GM19035 (cell line): ENCODE results near the gene C22orf31.
A peak's percentile ranks its signal among the peaks of the same experiment; 100 is the strongest.

Source experiments
- ATAC-seq: cut with Tn5 transposase; IDR thresholded peaks from one replicate; pipeline ENCODE4 v1.9.1; 2021; ENCODE audit not compliant: unreplicated experiment

Gene C22orf31

DNA sequence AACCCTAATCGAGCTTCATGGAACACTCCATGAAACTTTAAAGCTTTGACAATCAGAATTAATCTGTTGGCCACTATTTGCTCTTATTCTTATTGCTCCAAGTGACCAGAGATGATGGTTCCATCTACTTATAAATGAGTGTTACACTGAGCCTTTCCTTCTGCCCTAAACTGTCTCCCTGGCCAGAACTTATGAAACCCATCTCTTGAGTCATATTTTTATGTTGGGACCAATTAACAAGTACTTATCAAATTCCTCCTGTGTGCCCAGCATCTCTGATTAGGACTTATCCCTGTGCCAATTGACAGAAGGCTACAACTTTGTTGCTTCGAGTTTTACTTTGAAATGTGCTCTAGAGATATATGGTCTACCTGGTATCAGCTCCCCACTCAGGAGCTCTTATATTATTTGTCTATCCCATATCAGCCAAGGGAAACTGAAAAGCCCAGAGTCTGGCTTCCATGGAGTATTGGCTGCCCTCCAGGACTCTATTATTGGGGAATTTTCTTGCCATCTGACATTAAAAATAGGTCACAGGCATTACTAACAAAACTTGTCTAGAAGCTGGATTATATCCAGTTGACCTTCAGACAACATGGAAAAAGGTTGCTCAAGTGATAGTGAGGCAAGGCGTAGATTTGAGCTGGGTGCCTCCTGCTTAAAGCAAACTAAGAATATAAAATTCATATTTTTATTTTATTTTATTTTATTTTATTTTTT is 20.0 kb upstream of the C22orf31 start:
- ATAC-seq: no peak

DNA sequence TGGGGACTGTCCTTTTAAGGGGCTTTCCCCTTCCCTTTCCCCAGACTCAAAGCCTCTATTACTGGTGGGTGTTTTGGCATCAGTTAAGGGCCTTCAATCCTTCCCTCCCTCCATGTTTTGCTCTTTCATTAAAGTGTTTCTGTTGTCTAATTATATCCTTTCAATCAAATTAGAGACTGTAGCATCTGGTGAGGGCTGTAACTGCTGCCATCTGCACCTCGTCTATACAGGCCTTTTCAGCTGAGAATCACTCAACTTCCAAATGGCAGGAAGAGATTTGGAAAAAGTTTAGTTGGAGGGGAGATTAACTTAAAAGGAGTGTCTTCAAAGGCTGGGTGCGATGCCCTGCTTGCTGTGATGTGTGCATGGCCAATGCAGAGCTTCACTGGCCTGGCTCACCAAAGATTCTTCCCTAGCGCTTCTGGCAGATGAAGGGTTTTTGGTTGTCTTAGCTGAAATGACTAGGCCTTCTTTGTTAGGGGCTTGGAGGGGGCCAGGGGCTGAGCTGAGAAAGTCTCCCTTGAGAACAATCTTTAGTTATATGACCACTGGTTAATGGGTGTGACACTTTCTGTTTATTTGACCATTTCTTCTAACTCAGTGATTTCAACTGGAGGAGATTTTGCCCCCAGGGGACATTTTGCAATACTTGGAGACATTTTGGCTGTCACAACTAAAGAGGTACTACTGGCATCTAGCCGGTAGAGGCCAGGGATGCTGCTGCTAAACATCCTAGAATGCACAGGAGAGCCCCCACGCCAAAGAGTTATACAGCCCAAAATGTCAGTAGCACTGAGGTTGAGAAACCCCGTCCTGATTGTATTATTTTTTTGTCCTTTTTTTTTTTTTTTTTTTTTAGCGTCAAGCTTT is 18.7 kb upstream of the C22orf31 start:
- ATAC-seq: no peak

DNA sequence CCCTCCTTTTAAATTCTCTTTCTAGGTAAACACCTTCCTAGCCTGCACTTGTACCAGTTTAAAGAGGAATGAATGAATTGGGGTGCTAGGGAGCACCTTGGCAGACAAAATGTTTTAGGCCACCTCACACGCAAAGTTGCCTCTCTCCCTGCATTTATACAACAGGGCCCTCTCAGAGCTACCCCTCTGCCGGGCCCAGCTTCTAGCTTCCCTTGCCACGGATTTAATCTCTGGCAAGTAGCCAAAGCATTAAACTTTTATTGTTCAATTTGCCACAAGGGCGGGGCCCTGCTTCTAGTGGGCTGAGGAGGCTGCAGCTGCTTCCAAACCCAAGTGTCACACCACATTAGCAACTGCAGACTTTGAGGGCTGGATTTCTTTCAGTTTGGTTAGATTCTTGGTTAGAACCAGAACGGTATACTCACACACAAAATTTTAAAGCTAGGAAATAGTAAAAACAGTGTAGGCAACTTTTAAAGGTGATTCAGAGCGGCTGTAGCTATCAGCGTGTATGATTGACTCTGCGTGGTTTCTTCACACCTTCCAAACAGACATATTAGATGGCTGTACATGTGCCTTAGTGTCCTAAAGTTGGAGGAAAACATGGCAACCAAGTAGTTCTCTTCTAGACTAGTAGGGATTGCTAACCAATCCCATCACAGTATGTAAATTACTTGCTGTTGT is 17.7 kb upstream of the C22orf31 start:
- no peak for ATAC-seq

DNA sequence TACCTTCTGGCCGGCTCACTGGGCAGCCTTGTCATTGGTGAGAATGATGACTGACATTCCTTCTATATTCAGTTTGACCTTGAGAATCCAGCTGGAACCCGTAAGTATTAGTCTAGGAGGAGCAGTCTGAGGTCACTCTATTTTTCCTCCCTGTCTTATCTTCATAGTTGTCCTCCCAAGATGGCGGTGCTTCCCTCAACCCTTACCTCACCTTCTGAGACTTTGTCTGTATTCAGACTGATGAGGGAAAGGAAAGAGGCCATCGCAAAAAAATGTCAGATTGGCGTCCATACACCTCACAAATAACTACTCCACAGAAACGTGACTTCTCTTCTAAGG is 17.2 kb upstream of the C22orf31 start:
- no peak for ATAC-seq

DNA sequence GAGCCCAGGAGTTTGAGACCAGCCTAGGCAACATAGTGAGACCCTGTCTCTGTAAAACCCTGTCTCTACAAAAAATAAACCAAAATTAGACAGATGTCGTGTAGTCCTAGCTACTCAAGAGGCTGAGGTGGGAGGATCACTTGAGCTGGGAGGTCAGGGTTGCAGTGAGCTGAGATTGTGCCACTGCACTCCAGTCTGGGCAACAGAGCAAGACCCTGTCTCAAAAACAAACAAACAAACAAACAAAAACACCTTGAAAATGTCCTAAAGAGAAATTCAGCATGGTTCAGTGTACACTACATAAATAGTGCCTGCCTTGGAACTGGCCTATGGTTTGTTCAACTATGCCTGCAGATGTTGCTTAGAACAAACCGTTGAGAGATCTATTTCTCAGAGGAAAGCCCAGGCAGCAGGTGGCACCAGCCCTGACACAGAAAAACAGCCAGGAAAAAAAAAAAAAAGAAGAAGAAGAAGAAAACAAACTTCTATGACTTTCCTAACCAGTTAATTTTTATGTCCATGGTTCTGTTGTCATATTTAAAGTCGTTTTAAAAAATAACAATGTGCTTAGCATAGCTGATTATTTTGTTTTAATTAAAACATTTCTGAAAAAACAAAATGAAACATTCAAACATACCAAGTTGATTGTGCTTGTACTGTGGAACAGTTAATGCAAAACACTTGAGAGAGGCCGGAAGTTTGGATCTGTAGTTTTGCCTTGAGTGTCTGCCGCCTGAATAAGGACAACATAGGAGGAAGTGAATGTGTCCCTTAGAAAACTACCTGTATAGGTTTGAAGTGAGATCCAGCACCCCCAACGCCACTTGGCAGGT is 16.6 kb upstream of the C22orf31 start:
- no peak for ATAC-seq

DNA sequence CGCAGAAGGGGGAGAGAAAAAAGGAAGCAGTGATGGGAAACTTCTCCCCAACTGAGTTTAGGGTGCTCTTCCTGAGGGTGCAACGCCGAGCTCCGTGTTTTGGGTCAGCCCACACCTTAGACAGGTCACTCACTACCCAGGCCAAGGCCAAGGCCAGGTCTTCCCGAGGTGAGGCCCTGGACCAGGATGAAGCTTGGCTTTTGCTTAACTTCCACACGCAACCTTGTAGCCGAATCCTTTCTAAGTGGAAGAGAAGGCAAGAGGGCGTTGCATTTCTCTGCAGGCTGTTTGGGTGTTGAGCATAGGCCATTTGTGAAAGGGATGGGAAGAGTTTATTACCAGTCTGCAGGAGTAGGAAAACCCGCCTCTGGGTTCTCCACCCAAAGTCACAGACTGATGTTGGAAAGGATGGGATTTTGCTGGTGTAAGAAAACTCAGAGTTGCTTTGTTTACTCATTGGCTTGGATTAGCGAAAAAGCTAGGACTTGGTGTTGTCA is 12.7 kb upstream of the C22orf31 start:
- ATAC-seq: no peak

DNA sequence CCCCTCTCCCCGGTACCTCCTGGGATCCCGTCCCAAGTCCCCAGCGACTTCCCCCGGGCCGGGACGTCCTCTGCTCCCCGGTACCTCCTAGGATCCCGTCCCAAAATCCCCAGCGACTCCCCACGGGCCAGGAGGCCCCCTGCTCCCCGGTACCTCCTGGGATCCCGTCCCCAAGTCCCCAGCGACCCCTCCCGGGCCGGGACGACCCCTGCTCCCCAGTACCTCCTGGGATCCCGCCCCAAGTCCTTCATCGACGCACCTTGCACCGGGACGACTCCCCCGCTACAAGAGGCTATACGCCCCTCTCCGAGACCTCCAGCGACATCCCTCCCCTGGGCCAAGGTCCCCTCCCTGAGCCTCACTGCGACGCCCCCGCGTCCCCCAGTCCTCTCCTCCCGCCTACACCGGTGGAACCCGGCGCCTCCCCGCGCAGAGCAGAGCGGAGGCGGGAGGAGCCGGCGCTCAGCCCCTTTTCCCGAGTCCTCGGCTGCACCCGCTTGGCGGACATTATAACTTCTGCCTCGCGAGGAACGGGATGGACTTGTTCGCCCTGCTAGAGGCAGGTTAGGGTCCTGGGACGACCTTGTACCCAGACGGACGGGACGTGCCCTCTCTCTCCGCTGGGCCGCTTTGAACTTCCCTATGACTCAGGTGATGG is 12.1 kb upstream of the C22orf31 start:
- no peak for ATAC-seq

DNA sequence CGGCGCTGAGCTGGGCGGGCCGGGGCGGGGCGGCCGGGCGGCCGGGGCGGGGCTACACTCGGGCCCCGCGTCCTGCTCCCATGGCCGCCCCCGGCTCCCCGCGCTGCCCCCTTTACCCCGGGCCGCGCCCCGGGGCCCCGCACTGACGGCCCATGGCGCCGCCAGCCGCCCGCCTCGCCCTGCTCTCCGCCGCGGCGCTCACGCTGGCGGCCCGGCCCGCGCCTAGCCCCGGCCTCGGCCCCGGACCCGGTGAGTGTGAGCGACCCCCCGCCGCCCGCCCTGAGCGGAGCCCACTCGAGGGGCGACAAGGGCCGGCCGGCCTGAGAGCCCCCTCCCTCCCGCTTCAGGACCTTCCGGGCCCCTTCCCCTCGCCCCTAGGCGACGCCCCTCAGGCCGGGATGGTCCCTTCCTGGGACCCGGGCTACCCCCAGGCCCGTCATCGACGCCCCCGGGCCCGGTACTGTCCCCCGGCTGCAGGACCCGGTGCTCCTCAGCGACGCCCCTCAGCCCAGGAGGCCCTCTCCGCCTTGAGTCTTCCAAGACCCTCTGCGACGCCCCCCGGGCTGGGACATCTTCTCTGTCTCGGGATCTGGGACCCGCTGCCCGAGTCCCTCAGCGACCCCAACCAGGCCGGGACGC is 11.5 kb upstream of the C22orf31 start, which contains the start of gene KREMEN1:
KREMEN1 (plus strand) TSS at position 57 of the 639 bp plus-strand sequence; CDS start at position 153, 96 bp downstream.
- ATAC-seq: no peak

DNA sequence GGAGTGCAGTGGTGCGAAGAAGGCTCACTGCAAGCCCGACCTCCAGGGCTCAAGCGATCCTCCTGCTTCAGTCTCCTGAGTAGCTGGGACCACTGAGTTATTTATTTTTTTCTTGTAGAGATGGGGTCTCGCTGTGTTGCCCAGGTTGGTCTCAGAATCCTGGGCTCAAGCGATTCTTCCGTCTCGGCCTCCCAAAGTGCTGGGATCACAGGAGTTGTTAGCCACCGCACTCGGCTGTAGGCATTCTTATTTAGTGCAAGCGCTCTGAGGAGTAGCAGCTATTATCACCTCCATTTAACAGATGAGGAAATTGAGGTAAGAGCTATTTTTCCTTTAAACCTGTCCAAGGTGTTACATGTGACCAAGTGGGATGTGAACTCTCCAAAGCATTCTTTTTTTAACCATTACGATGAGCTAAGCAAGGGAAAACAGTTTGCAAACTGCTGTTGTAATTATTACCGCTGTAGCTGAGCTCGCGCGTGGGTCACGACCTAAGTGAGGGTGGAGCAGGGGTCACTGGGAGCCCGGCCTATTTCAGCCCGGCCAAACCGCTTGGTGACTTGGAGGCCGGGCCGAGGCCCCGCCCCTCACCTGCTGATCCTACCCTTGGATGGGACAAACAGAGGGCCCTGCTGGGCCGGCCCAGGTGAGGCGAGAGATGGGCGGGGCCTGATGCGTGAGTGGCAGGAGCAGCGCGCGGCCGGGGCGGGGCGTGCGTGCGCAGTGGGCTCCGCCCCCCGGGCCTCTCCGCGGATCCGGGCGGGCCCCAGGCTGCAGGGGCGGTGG is 10.8 kb upstream of the C22orf31 start:
- ATAC-seq: peak; percentile 87

DNA sequence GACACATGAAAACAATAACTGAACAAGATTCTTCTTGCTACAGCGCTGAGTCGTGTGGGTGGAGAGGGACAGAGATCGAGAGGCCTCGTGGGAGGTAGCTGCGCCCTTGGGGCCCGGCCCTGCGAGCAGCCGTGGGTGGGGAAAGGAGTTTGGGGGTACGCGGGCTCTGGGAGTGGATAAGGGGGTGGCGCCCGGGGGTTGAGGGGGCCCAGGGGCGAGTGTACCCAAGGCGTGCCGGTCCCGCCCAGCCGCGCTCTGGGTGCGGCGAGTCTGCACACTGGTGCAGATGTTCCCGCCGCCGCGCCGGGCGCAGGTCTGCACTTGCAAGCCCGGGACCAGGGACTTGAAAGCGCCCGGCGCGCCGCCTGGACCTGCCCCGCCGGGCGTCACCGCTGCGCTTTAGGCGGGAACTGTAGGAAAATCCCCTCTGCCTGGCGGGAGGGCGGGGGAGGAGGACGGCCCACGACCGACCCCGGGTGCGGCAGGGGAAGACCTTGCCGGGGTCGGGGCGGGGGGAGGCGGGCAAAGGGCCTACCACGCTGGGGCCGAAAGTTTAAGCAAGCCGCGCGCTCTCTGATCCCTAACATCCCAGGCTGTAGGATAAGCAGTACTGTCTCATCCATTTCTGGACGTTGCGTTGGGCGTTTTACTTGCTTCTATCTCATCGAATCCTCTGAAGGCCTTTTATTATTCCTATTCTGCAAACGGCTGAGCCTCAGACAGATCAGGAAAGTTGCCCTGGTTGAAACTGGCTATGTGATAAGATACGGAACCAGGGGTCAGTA is 9.8 kb upstream of the C22orf31 start:
- ATAC-seq: no peak

DNA sequence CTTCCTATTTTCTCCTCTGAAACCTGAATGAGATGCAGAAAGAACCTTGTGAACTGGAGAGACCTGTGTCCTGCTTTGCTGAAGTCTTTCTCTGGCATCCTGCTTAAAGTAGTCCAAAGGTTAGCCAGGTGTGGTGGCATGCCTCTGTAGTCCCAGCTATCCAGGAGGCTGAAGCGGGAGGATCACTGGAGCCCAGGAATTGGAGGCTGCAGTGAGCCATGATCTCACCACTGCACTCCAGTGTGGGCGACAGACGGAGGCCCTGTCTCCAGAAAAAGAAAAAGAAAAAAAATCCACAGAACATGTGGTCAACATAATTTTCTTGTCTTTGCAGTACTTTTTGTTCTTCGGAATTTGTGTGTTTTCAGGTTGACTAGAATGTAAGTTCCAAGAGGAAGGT is 8.9 kb upstream of the C22orf31 start:
- ATAC-seq: no peak

DNA sequence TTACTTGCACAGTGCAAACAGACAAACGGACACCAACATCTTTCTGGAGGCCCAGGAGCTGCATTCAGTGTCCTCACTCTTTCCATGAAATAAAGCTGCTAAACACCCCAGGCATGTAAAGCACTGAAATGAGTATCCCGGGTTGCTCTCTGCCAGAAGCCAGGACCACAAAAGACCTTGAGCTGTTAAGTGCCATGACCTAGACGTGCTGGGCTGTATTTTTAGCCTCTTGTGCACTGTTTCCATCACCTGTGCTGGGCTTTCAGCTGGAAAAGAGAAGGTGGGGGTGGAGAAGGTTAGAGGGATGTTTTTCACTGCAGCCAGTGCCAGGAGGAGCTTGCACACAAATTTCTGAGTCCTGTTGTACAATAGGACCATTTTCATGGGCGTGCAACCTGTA is 7.8 kb upstream of the C22orf31 start:
- ATAC-seq: no peak

DNA sequence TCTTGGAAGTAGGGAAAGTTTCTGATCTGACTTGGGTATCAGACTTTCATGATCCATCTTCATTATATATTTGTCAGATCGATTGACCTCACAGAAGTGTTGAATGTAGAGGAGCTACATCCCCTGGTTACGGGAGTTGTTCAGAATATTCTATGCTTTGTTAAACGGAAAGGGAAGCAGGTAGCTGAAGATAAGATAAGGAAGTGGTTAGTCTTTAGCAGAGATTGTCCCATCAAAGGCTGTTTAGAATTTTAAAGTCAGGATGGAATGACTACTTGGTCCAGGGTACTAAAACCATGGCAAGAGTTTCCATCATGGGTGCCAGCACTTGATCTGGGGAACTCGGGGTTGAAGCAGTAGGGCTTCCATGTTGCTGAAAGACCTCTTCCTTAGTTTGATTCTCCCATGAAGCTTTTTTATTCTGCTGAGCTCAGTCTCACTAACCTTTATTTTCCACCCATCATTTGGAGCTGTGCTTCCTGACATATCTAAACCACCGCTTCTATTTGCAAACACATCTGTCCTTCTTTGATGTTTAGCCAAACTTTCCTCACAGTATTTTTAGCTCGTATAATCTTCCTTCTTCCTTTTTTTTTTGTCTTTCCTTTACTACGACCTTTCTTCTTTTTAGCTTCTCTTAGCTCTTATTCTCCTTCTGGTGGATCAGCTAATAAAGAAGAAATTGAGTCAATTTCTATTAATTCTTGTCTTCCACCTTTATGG is 4.0 kb upstream of the C22orf31 start:
- no peak for ATAC-seq

DNA sequence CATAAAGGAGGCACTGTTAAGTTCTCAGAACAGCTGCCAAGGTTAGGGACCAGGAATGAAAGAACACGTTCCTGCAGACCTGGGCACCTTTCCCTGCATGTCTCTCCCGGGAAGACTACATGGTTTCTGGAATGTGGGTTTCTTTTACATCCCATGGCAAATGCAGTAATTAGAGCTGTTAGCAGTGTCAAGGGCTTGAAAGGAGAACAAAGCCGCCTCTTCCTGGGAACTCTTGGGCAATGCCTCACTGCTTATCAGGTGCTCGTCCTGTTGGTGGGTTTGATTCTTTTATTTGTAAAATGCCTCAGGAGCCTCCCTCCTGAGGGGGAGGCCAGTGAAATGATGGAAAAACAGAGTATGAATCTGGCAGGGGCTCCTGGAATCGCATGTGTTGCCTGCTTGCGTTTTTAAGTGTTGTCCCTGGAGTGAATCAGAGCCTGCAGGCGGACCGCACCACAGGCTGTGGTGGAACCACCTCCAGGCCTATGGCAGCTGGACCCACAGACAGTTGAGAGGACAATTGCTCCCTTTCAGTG is 723 bp upstream of the C22orf31 start:
- no peak for ATAC-seq

DNA sequence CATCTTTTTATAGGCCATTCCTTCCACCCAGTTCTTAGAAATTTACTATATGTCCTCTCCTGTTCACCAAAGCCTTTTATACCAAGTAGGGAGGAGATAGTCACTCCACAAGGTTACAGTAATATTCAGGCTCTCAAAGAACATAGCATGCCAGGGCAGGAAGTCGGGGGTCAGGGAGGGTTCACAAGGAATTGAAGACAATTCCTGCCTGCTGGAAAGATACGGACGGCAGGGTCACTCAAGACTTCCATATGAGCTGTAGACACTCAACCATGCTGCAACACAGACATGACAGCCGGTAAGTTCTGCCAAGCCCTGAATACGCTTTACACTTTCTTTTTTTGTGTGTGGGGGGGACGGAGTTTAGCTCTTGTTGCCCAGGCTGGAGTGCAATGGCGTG is 700 bp downstream of the C22orf31 start:
- ATAC-seq: no peak

DNA sequence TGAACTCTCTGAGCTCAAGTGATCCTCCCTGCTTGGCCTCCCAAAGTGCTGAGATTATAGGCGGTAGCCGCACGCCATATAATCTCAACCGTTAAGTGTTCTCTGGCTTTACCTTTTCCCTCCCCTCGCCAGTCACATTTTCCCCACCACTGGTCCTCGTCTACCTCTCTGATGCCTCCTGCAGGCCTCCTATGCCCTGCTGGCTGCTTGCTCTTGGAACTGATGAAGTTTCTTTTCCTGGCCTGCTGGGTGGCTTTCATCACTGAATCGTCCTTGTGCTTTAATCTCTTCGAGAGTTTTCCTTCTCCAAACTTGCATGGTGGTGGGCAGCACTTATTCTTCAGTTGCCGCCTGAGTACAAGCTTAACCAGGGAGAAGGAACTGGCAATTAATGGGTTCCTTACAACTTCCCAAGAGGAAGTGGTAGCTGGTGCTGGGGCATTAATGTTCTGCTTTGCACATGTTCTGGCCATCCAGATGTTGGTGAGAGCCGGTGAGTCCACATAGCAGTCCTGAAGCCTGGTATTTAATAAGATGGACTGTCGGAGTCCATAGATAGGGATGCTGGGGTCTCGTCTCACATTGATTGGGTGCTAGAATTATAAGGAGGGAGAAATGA is 1.3 kb downstream of the C22orf31 start:
- no peak for ATAC-seq

DNA sequence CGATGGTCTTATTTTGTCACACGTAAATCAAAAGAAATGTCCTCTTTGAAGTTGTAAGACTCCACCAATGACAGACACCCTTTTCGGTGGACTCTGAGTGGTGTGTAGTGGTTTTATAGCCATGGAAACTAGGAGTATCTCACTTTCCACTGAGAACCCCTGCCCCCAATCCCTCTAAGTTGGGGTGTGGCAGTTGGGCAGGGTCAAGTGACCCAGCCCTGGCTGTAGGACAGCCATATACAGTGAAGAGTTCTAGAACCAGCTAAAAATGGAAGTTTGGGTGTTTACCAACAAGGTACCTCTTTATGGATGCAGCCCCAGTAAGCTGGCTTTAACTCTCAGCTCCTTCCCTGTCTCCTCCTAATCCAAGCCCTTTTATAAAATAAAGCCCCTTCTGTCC is 5.2 kb downstream of the C22orf31 start:
- no peak for ATAC-seq
